Left colon (tissue), 2 donors: ENCODE data around the gene THAP8. TPM values are rescaled to one million over a fixed set of nuclear protein-coding genes. Genes with fewer than 3 reads are reported as not detected.

Source experiments
- ATAC-seq: fragments of 200-7000 bp; cut with Tn5 transposase; one replicate; pipeline ENCODE4 v1.9.1; 2020; ENCODE audit warnings: mild to moderate bottlenecking, moderate library complexity
- DNase-seq, 2 donors: peaks; one replicate each; pipeline ENCODE4 v3.0.0-alpha.2; 2020
- intact Hi-C, 2 donors: fragments of 100-400 bp; cut with DNase I in 1 of 2; cut with micrococcal nuclease in 1 of 2; formaldehyde crosslinking; loops; one replicate each; pipeline versions ENCODE4 v1.11.2 to v1.14.0; 2022; cut with DNase I, micrococcal nuclease
- long read RNA-seq: library from polyadenylated mRNA; unstranded; transcript quantifications from one replicate; pipeline ENCODE4 v2.0.0, GENCODE V29; 2021
- total RNA-seq, 2 donors: library from RNA; stranded (reverse); fragmentation: NEBNext Ultra II Directional; extraction: Animal tissue kit (Norgen Biotek cat#: 25700); gene quantifications; one replicate each; pipeline ENCODE4 v1.2.1, GENCODE V29; 2021
- donor health status: DM: no; HTN: no; CAD: no.
- donor health status: DM: yes; HTN: yes; CAD: no.

Gene THAP8, protein sequence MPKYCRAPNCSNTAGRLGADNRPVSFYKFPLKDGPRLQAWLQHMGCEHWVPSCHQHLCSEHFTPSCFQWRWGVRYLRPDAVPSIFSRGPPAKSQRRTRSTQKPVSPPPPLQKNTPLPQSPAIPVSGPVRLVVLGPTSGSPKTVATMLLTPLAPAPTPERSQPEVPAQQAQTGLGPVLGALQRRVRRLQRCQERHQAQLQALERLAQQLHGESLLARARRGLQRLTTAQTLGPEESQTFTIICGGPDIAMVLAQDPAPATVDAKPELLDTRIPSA
- total RNA-seq = 1 to 10 TPM; 3.6 to 4.5 TPM
- long read RNA-seq, partial matches to known transcripts = 0 of 5 reads
- long read RNA-seq, other reads (novel, unspliced or antisense) = 1 of 5 reads

- DNase-seq (peak; percentile 100), ATAC-seq (peak; percentile 89)
- intact Hi-C loops = no loop called here
Measured at GRCh38 chr19:36054119-36054732, at the start of gene THAP8. Gene THAP8 (minus strand): TSS chr19:36054285. CDS start chr19:36054217, 68 bp downstream.

DNA sequence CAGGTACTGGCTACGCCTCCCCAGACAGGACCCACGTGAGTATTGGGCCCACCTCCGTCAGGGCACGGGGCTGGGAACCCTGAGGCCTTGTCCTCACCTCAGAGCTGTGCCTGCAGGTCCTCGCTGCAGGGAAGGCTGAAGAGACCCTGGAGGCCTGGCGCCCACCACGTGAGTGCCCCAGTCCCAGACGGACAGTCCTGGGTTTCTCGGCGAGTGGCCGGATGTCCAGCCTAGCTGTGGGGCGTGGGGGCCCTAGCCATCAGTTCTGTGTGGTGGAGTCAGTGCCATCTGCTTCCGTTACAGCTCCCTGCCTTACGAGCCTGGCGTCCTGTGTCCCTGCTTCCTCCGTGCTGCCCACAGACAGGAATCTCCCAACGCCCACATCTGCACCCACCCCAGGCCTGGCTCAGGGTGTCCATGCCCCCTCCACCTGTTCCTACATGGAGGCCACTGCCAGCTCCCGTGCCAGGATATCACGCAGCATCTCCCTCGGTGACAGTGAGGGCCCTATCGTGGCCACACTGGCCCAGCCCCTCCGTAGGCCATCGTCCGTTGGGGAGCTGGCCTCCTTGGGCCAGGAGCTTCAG is 49.0 kb upstream of the THAP8 start:
- no peak for ATAC-seq
- intact Hi-C loops = no loop called here

GRCh38 chr19:36101550-36102327 is 47.7 kb upstream of the THAP8 start:
- intact Hi-C loops = no loop called here
- DNase-seq (no peak), ATAC-seq (no peak)

More for the DNA sequence above, 49.0 kb upstream of the THAP8 start:
- DNase-seq = no peak

GRCh38 chr19:36100476-36100875 is 46.4 kb upstream of the THAP8 start:
- intact Hi-C loops = no loop called here

DNA sequence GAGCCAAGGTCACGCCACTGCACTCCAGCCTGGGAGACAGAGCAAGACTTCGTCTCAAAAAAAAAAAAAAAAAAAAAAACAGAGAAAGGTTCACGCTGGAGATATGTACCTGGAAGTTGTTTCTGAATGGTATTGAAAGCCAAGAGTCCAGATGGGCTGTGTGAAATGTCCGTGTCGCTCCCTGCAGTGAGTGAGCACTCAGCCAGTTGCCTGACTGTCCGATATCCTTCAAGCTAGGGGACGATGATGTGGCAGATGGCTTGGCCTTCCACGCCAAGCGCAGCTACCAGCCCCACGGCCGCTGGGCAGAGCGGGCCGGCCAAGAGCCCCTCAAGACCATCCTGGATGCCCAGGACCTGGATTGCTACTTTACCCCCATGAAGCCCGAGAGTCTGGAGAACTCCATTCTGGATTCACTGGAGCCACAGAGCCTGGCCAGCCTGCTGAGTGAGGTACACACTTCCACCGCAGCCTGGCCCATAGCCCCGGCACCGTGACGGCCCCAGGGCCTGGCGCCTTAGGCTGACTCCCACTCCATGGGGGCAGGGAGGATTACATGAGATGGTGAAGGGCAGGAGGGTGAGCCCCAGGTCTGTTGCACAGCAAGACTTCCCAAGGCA is 45.2 kb upstream of the THAP8 start:
- intact Hi-C loops = no loop called here
- ATAC-seq (no peak), DNase-seq (no peak)

More at GRCh38 chr19:36100476-36100875, 46.4 kb upstream of the THAP8 start:
- no peak for ATAC-seq
- DNase-seq = no peak

DNA sequence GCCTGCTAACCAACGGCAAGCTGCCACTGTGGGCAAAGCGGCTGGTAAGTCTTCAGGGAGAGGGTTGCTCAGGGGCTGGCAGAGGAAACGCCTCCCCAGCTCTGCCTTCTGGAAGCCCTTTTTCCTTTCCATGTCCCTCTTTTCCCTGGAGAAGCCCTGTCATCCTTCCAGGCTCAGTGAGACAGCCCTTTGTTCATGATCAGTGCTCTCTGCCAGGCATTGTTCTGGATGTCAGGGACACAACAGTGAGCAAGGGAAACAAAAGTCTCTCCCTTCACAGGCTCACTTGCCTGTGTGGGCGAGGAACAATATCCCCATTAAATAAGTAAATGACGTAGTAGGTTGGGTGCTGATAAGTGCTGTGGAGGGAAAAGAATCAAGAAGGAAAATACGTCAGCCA is 43.0 kb upstream of the THAP8 start:
- intact Hi-C loops = no loop called here
- ATAC-seq (no peak), DNase-seq (no peak)

GRCh38 chr19:36093687-36094086 is 39.6 kb upstream of the THAP8 start:
- ATAC-seq (no peak), DNase-seq (no peak)
- intact Hi-C loops = no loop called here

DNA sequence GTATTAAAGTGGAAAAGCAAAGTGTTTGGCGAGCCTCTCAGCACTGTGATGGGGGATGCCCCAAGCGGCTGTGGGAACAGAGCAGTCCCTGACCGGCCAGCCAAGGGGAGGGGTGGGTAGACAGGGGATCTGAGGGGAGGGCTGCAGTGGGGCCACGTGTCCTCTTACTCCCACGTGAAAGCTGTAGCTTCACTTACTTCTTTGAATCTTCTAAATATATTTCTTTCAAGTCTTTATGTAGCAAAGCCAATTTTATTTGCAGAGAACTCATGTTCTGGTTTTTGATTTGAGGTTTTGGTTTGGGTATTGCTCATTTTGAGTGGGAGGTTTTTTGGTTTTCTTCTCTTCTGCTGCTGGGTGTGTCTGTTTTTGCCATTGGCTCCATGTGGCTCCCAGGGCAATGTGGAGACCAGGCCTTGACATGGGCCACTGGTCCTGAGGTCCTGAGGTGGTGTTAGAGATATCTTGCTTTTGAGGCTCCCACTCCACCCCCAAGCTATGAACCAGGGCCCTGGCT is 39.1 kb upstream of the THAP8 start:
- intact Hi-C loops = no loop called here
- ATAC-seq (no peak), DNase-seq (no peak)

- DNase-seq (no peak), ATAC-seq (no peak)
- intact Hi-C loops = no loop called here
Measured at GRCh38 chr19:36092566-36092965, 38.5 kb upstream of the THAP8 start.

DNA sequence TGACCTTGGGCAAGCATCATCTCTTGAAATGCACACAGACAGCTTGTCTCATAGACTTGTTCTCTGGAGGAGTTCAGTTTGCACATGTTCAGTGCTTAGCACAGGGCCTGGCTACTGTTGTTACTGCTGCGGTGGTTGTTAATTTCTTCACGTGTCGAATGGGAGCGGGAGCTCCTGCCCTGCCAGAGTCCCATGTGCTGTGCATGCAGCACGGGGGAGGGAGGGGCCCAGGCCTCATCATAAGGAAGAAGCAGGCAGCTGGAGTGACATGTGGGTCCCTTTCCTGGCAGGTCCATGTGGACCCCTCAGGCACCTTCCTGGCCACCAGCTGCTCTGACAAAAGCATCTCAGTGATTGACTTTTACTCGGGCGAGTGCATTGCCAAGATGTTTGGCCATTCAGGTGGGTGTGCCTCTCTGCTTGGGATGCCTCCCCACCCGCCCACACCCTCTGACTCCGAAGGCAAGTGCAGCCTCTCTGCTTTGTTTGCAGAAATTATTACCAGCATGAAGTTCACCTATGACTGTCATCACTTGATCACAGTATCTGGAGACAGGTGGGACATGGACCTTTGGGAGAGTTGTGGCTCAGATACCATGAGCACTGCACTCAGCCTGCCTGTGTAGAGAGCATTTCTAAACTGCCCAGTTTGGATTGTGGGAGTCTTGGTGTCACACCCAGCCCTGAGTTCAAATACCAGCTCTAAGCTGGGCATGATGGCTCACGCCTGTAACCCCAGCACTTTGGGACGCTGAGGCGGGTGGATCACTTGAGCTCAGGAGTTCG is 37.0 kb upstream of the THAP8 start:
- ATAC-seq = peak; percentile 59
- intact Hi-C loops = no loop called here
- DNase-seq = no peak

GRCh38 chr19:36089847-36090246 is 35.8 kb upstream of the THAP8 start:
- ATAC-seq = no peak
- intact Hi-C loops = no loop called here
- DNase-seq = no peak

DNA sequence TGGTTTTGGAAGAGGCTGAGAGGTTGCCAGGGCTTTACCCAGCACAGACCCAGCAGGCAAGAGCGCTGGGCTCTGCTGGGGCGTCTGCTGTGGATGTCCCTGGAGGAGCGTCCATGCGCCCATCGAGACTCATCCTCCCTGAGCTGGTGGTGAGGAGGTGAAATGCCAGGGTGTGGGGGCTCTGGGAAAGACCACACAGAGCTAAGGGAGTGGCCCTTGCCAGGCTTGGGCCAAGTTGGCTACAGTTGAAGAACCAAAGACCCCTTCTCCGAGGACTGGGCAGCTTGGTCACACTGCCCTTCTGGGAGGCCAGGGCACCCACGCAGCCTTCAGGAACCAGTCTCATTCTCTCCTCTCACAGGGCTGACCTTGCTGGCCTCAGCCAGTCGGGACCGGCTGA is 32.2 kb upstream of the THAP8 start:
- intact Hi-C loops = no loop called here
- DNase-seq (no peak), ATAC-seq (no peak)

GRCh38 chr19:36084231-36085009 is 30.3 kb upstream of the THAP8 start:
- ATAC-seq = no peak
- intact Hi-C loops = no loop called here

DNA sequence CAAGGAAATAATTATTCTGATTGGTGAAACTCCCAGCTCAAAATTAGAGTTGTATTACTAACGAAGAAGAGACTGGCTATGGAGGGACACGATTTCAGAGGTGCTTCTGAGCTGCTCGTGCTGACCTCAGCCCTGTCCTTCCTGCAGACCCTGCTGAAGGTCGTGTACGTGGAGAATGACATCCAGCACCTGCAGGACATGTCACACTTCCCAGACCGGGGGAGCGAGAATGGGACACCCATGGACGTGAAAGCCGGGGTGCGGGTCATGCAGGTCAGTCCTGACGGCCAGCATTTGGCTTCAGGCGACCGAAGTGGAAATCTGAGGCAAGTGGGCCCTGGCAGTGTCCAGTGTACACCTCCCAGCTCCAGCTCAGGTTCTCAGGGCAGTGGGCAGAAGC is 28.8 kb upstream of the THAP8 start:
- no peak for ATAC-seq
- no peak for DNase-seq
- intact Hi-C loops = no loop called here

More at GRCh38 chr19:36084231-36085009, 30.3 kb upstream of the THAP8 start:
- DNase-seq = no peak

DNA sequence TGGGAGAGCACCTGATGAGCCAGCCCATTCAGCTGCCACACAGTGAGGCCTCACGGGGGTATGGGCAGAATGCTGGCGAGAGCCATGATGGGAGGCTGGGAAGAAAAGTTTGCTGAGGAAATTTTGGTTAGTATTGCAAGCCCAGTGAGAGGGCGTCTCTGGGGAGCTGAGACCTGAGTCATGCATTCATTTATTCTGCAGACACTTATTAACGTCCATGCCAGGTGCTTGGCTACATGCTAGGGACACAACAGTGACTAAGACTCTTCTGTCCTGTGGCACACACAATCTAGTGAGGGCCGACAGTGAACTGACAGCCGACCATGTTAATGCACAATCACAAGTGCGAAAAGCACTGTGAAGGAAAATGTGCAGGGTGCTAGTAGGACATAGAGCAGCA is 27.8 kb upstream of the THAP8 start:
- no peak for DNase-seq
- no peak for ATAC-seq
- intact Hi-C loops = no loop called here

GRCh38 chr19:36081385-36081784 is 27.3 kb upstream of the THAP8 start:
- ATAC-seq = no peak
- no peak for DNase-seq
- intact Hi-C loops = no loop called here

- intact Hi-C loops = no loop called here
- ATAC-seq (no peak), DNase-seq (no peak)
Measured at GRCh38 chr19:36079389-36079945, 25.4 kb upstream of the THAP8 start.
